ENCODE results near the gene UBB.

UBB gene

GRCh38 chr17:16419074-16419928 is 38.4 kb downstream of the UBB start:
- no peak for DNase-seq

GRCh38 chr17:16419929-16420271 is 39.0 kb downstream of the UBB start:
- no peak for DNase-seq

- DNase-seq, result no peak
Observed at GRCh38 chr17:16422416-16422815, 41.5 kb downstream of the UBB start.

- no peak for DNase-seq
Observed at GRCh38 chr17:16423226-16423872, 42.5 kb downstream of the UBB start.

GRCh38 chr17:16425202-16425601 is 44.3 kb downstream of the UBB start:
- DNase-seq, result no peak

- no peak for DNase-seq
Observed at GRCh38 chr17:16425698-16426659, 45.1 kb downstream of the UBB start.

- no peak for DNase-seq
Observed at GRCh38 chr17:16427020-16427419, 46.1 kb downstream of the UBB start.

- DNase-seq, result no peak
Observed at GRCh38 chr17:16428098-16428882, 47.4 kb downstream of the UBB start.

GRCh38 chr17:16429083-16429482 is 48.2 kb downstream of the UBB start:
- DNase-seq, result no peak

GRCh38 chr17:16430650-16431049 is 49.8 kb downstream of the UBB start:
- DNase-seq, result no peak

- no peak for DNase-seq
Observed at GRCh38 chr17:16432017-16432416, 51.1 kb downstream of the UBB start.
